ENCODE data around the gene ADCY5. TPM values are rescaled to one million over a fixed set of nuclear protein-coding genes. Genes with fewer than 3 reads are reported as not detected.
A peak's percentile ranks its signal among the peaks of the same experiment; 100 is the strongest.

The ADCY5 gene
- total RNA-seq, 1 experiment from 2014 or later, result 0.24 TPM

DNA sequence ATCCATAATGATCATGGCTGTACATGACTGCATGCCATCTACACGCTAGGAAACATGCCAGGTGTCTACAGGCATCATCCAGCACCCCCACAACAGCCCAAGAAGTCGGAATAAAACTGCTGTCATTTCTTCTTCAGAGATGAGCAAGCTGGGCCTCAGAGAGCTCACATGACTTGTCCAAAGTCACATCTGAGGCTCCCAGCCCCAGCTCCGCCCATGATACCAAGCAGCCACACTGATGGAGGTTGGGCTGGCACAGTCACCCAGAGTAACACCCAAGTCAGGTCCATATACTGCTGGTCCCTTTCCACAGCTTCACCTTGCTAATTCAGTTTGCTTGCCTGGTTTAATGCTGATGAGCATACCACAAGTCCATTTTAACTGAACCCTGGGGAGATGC is 130.5 kb downstream of the ADCY5 start:
- Histone ChIP-seq H3F3A (ENCODE audit: insufficient read depth, low read depth) (no peaks in the 10 kb centered on the region), H3K27me3 (ENCODE audit: insufficient read depth, low read depth) (no peaks in the 10 kb centered on the region), H3K4me3 (no peak overlapping the region), H3K9me2 (ENCODE audit: insufficient read depth) (no peaks in the 10 kb centered on the region), H2AFZ (no peak overlapping the region), H3K4me2 (no peak overlapping the region), H3K9me3 (ENCODE audit: insufficient read depth, low read depth) (no peaks in the 10 kb centered on the region), H3K36me3 (ENCODE audit: low read depth) (no peaks in the 10 kb centered on the region), H3K79me2 (ENCODE audit: low read depth) (no peaks in the 10 kb centered on the region), H3K4me1 (replicated peaks; ENCODE audit: insufficient read depth) (no peaks in the 10 kb centered on the region), H3K27ac (no peak overlapping the region), H4K20me1 (ENCODE audit: insufficient read depth) (no peaks in the 10 kb centered on the region)
- POLR2A ChIA-PET (ENCODE audit: unreplicated experiment), result no interaction called here
- CTCF ChIA-PET, result no interaction called here
- intact Hi-C loops (cut with micrococcal nuclease; ENCODE audit: unreplicated experiment), result no loop called here
- DNase-seq, result peak in 1 of 2 experiments; percentile 18
- TF ChIP-seq EZH2 (IDR thresholded peaks at IDR 0.05; ENCODE audit: low read depth), result no peak
- TF ChIP-seq, protein P1, sequence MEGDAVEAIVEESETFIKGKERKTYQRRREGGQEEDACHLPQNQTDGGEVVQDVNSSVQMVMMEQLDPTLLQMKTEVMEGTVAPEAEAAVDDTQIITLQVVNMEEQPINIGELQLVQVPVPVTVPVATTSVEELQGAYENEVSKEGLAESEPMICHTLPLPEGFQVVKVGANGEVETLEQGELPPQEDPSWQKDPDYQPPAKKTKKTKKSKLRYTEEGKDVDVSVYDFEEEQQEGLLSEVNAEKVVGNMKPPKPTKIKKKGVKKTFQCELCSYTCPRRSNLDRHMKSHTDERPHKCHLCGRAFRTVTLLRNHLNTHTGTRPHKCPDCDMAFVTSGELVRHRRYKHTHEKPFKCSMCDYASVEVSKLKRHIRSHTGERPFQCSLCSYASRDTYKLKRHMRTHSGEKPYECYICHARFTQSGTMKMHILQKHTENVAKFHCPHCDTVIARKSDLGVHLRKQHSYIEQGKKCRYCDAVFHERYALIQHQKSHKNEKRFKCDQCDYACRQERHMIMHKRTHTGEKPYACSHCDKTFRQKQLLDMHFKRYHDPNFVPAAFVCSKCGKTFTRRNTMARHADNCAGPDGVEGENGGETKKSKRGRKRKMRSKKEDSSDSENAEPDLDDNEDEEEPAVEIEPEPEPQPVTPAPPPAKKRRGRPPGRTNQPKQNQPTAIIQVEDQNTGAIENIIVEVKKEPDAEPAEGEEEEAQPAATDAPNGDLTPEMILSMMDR (conservative IDR thresholded peaks at IDR 0.05), result no peak
- BruUV-seq (replicated peaks), result no TSS peak

DNA sequence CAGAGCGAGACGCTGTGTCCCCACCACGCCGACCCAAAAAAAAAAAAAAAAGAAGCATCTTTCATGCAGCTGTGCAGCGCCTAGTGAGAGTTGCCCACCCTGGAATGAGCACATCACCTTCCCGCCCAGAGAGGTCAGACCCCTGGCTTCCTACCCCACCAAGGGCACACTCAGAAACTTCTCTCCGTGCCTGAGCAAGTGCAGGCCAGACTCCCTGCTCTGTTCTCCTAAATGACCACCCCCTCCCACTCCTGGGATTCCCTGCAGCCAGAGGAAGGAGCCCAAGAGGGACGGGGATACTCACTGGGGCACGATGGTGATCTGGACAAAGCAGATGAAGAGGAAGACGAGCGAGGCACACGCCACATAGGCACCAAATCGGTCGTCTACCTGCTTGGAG is 131.2 kb downstream of the ADCY5 start:
- Histone ChIP-seq H3K9me2 (ENCODE audit: insufficient read depth) (no peaks in the 10 kb centered on the region), H3F3A (ENCODE audit: insufficient read depth, low read depth) (no peaks in the 10 kb centered on the region), H2AFZ (no peak overlapping the region), H3K36me3 (ENCODE audit: low read depth) (no peaks in the 10 kb centered on the region), H3K27me3 (ENCODE audit: insufficient read depth, low read depth) (no peaks in the 10 kb centered on the region), H3K9me3 (ENCODE audit: insufficient read depth, low read depth) (no peaks in the 10 kb centered on the region), H4K20me1 (ENCODE audit: insufficient read depth) (no peaks in the 10 kb centered on the region), H3K4me3 (no peak overlapping the region), H3K27ac (no peak overlapping the region), H3K79me2 (ENCODE audit: low read depth) (no peaks in the 10 kb centered on the region), H3K4me1 (replicated peaks; ENCODE audit: insufficient read depth) (no peaks in the 10 kb centered on the region), H3K4me2 (no peak overlapping the region)
- CTCF ChIA-PET, result no interaction called here
- POLR2A ChIA-PET (ENCODE audit: unreplicated experiment), result no interaction called here
- DNase-seq, result no peak
- no peak for TF ChIP-seq EZH2 (IDR thresholded peaks at IDR 0.05; ENCODE audit: low read depth)
- TF ChIP-seq, protein P1 (conservative IDR thresholded peaks at IDR 0.05), result no peak
- BruUV-seq (replicated peaks), result no TSS peak
- intact Hi-C loops (cut with micrococcal nuclease; ENCODE audit: unreplicated experiment), result no loop called here

DNA sequence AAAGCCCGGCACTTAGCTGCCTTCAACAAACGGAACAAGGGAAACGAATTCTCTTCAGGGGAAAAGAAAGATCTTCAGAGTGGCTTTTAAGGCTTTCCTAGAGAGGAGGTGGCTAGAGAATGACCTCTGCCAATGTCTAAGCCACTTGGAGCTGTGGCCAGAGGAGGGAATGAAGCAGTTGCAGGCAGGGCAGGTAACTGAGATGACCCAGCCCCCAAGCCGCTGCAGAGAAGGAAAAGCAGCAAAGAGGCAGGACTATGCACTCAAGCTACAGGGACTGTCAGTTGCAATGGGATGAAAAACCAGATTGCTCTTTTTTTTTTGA is 133.7 kb downstream of the ADCY5 start:
- Histone ChIP-seq H3K9me3 (ENCODE audit: insufficient read depth, low read depth) (no peaks in the 10 kb centered on the region), H2AFZ (no peak overlapping the region), H4K20me1 (ENCODE audit: insufficient read depth) (no peaks in the 10 kb centered on the region), H3K4me1 (replicated peaks; ENCODE audit: insufficient read depth) (no peaks in the 10 kb centered on the region), H3K27me3 (ENCODE audit: insufficient read depth, low read depth) (no peaks in the 10 kb centered on the region), H3K36me3 (ENCODE audit: low read depth) (no peaks in the 10 kb centered on the region), H3K4me3 (no peak overlapping the region), H3K4me2 (no peak overlapping the region), H3K79me2 (ENCODE audit: low read depth) (no peaks in the 10 kb centered on the region), H3K9me2 (ENCODE audit: insufficient read depth) (no peaks in the 10 kb centered on the region), H3K27ac (no peak overlapping the region), H3F3A (ENCODE audit: insufficient read depth, low read depth) (no peaks in the 10 kb centered on the region)
- BruUV-seq (replicated peaks), result no TSS peak
- ChIA-PET POLR2A (ENCODE audit: unreplicated experiment) (no interaction called here), CTCF (no interaction called here)
- no peak for TF ChIP-seq EZH2 (IDR thresholded peaks at IDR 0.05; ENCODE audit: low read depth)
- TF ChIP-seq, protein P1 (conservative IDR thresholded peaks at IDR 0.05), result no peak
- intact Hi-C loops (cut with micrococcal nuclease; ENCODE audit: unreplicated experiment), result no loop called here
- DNase-seq, result no peak
